GM12874 (cell line): ENCODE measurements around the gene PBX1.

Experiments
- TF ChIP-seq, protein P1 (sequence below): IDR thresholded peaks from 2 replicates; pipeline ENCODE4 v1.5.1; 2011; ENCODE audit warnings: low read depth, mild to moderate bottlenecking, control low read depth, low read length, moderate library complexity; ENCODE audit not compliant: insufficient read depth

The PBX1 gene

DNA sequence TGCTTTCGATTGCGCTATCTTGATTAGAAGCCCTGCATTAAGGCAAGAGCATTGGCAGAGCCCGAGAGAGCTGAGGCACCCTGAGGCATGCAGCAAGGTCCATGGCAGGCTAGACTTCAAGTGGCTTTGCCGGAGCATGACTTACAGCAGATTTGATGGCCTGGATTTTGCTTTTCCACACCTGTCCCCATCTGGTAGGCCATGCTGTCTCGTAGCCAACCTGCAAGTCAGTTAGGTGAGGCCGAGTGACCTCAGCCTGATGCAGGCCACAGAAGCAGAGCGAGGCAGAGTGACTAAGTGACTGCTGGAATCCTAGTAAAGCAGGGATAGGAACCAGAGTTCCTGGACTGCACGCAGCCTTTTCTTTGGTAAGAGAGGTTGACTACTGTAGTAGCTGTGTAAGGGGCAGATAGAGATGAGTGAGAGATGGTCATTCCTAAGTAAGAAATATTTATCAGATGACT lies 148.9 kb downstream of the PBX1 start:
- TF ChIP-seq, protein P1, sequence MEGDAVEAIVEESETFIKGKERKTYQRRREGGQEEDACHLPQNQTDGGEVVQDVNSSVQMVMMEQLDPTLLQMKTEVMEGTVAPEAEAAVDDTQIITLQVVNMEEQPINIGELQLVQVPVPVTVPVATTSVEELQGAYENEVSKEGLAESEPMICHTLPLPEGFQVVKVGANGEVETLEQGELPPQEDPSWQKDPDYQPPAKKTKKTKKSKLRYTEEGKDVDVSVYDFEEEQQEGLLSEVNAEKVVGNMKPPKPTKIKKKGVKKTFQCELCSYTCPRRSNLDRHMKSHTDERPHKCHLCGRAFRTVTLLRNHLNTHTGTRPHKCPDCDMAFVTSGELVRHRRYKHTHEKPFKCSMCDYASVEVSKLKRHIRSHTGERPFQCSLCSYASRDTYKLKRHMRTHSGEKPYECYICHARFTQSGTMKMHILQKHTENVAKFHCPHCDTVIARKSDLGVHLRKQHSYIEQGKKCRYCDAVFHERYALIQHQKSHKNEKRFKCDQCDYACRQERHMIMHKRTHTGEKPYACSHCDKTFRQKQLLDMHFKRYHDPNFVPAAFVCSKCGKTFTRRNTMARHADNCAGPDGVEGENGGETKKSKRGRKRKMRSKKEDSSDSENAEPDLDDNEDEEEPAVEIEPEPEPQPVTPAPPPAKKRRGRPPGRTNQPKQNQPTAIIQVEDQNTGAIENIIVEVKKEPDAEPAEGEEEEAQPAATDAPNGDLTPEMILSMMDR, result no peak

DNA sequence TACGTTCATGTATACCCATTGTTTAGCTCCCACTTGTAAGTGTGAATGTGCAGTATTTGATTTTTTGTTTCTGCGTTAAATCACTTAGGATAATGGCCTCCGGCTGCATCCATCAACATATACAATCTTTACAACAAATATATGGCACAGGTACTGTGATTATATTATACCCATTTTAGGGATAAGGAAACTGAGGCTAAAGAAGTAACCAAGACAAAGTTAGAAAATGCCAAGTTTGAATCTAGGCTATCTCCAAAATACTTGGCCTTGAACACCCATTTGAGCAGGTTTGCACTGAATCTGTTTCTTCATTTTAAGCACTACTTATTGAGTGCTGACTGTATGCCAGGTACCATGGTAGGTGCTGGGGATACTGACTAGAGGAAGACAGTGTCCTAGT lies 149.6 kb downstream of the PBX1 start:
- TF ChIP-seq, protein P1, result no peak

DNA sequence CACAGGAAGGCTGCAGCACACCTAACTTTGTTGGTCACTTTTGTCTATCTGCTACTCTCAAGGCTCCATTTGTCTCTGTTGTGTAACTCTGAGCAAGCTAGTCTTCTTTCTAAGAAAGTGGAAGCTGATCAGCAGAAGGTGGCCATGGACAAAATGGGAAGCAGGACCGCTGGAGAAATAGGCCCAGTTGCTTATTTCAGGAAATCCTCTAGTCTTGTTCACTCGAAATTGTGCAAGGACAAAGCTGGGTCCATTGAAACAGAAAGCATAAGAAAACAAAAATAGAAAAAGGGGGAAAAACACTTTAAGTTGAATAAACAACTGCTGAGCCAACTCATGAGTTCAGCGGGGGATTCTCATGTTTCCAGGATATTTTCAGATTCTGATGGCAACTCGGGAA lies 150.1 kb downstream of the PBX1 start:
- TF ChIP-seq, protein P1, result no peak

DNA sequence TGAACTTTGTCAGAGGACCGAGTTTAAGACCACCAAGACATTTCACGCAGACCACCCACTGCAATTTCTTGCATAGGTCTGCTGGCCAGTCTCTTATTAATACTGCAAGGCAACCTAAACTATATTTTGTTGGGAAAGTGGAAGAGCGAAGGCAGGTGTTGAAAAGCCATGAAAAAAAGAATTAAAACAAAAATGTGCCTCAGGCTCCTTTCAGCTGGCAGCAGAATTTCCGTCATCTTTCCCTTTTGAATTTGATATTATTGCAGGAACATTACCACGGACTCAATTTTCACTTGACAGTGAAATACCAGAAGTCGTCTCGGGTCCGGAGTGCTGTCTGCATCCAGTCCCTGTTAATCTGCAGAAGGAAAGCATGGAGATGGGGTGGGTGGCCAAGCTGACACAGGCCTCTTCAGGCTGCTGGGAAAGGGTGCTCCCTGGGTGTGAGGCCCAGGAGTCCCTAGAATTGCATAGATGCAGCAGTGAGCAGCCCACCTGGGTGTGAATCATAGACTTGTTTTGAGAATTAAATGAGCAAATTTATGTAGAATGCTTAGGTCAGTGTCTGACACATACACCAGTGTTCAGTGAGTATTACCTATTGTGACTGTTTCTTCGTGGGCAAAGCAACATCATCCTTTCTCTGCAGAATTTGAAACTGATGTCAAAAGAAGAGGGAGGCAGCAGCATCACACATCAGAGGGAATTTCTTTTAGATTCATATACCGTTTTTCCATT lies 150.7 kb downstream of the PBX1 start:
- TF ChIP-seq, protein P1, result no peak

DNA sequence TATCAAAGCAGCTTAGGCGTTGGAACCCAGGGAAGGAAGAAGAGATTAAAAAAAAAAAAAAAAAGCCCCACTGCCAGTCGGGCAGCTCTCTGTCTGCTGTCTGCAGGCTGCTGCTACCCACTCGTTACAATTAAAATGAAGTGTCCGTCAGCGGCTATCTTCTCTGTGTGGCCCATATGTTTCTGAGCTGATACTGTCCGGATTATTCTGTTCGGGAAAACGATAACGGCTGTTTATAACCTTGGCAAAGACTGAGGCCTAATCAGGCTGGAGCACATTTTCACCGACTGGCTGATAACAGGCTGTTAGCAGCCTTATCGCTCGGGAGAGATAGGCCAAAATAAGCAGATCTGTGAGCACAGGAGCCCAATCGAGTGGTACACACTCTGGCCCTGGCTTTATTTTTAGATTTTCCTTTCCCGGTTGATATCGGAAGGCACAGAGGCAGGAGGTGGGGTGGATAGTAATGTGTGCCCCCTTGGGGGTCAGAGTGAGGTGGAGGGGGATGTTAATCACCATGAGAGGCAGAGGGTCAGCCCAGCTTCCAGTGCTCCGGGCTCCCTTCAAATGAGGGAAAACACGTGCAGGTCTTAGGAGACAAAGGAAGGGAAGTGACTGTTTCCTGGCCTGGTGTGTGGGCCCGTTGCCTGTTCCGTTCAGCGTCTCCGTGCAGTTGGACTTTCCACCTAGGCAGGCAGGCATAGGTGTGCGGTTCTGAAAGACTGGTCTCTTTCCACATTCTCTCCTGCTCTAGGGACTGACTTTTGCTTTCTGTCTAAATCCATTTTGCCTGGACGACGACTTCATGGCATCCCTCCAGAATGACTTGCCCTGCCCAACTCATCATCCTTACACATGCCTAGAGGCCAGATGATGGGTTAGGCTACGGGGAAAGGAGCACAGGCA lies 153.4 kb downstream of the PBX1 start:
- TF ChIP-seq, protein P1, result no peak

DNA sequence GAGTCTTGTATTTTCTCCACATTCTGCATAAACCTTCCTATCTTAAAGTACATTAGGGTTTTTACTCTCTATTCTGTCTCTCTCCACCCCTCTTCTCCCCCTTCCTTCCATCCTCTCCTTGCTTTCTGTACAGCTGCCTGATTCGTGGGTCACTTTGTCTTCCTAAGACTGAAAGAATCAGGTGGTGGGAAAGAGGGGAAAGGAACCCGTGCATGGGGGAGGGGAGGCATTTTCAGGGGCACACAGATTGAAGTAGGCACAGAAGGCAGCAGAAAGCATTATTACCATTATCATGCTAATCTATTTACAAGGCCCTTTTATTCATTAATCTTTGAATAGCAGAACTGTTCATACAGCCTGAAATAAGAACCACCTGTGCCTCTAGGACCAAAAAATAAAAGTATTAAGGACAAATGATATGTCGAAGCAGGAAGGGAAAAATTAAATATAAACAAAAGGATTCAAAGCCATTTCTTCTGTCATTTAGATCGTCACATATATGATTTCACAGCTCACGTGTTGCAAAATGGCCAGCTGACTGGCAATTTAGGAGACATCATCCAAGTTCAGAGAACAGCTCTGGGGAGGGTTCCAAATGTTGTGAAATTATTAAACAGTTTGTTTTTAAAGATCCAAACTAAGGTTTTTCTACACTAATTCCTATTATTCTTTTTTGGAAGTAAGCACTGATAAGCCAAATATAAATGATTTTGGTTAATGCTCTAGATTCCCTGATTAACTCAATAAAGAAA lies 154.6 kb downstream of the PBX1 start:
- TF ChIP-seq, protein P1, result no peak
